ENCODE results near the gene MMAA. TPM values are rescaled to one million over a fixed set of nuclear protein-coding genes. Genes with fewer than 3 reads are reported as not detected.

Gene MMAA
- total RNA-seq, 4 donors from 2014 or later = 0.26 to 7.5 (median 3.5) TPM

DNA sequence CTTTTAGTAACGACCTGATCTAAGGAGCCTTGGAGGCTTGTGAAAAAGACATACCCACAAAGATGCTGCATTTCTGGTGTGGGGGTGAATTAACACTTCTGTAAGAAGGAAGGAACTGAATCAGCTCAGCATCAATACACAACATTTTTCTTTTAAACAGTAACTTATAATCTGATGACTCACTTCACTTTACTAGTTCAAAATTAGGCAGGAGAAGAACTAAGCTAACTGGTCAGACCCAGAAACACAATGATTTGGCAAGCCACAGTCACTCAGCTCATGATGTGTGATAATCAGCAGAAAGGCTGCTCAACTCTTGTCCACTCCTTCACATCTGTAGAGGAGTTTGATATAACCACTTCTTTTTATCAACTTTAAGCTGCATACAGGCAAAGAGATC is 4.6 kb downstream of the MMAA start:
- DNase-seq = no peak
- Histone ChIP-seq H3K4me1 (no peaks in the 10 kb centered on the region), H3K27ac (no peak overlapping the region), H3K4me3 (no peak overlapping the region), H3K27me3 (no peaks in the 10 kb centered on the region), H3K9me3 (no peaks in the 10 kb centered on the region), H3K36me3 (no peaks in the 10 kb centered on the region)
- TF ChIP-seq POLR2A (IDR thresholded peaks at IDR 0.05) = no peak
- TF ChIP-seq CTCF (IDR thresholded peaks at IDR 0.05) = no peak
- intact Hi-C loops (cut with DNase I; ENCODE audit: low total_unique reads) = no loop called here

DNA sequence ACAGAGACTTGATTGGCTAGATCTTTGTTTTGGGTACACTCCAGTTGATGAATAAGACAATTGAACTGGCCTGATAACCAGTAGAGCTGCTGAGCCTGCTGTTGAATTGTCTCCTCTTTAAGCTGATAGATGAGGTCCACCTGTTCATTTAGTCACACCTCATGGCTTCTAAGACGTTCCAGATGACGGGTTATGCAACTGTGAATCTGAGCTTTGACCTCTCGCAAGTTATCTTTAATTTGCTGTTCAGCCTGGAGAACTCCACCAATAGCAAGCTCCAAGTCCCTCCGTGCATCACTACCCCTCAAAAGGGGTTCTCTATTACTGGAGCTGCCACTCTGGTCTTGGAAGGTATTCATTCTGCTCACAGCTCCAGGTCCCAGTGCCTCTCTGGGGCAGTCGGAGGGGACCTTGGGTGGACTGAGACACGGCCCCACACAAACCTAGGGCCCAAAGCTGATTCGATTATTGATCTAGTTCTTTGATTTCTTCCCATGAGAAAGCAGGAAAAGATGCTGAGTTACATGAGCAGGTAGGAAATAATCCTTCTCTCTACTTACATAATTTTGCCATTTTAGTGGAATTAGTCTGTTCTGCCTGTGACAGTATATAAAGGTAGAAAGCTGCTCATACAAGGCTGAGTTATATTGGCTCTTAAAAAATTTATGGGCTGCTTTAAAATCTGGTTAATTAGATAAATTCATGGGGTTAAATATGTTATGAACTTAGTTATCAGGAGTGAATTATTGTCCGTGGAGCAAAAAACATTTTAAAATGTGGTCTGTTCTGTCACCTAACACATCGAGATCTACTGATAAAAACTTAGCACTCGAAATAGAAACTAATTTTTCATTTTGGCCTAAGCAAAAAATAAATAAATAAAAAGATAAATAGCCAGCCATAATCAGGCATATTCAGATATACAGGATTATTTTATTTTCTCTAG is 6.8 kb downstream of the MMAA start:
- TF ChIP-seq CTCF (IDR thresholded peaks at IDR 0.05) (no peak), POLR2A (IDR thresholded peaks at IDR 0.05) (no peak)
- Histone ChIP-seq H3K36me3 (no peaks in the 10 kb centered on the region), H3K27ac (no peak overlapping the region), H3K4me1 (no peaks in the 10 kb centered on the region), H3K27me3 (no peaks in the 10 kb centered on the region), H3K9me3 (no peaks in the 10 kb centered on the region), H3K4me3 (no peak overlapping the region)
- intact Hi-C loops (cut with DNase I; ENCODE audit: low total_unique reads) = no loop called here
- DNase-seq = no peak

GRCh38 chr4:145626623-145626982 is 7.4 kb downstream of the MMAA start:
- H3K36me3 ChIP-seq = no peaks in the 10 kb centered on the region
- intact Hi-C loops (cut with DNase I; ENCODE audit: low total_unique reads) = no loop called here
- no peaks in the 10 kb centered on the region for H3K27me3 ChIP-seq
- no peaks in the 10 kb centered on the region for H3K4me1 ChIP-seq
- H3K27ac ChIP-seq = no peak overlapping the region
- no peak for TF ChIP-seq CTCF (IDR thresholded peaks at IDR 0.05)
- TF ChIP-seq POLR2A (IDR thresholded peaks at IDR 0.05) = no peak
- no peaks in the 10 kb centered on the region for H3K9me3 ChIP-seq
- DNase-seq = no peak
- H3K4me3 ChIP-seq = no peak overlapping the region

- Histone ChIP-seq H3K27ac (no peak overlapping the region), H3K36me3 (no peaks in the 10 kb centered on the region), H3K9me3 (no peaks in the 10 kb centered on the region), H3K27me3 (peaks cover 0 to 3% of the 10 kb centered on the region in 2 donors), H3K4me1 (no peaks in the 10 kb centered on the region), H3K4me3 (no peak overlapping the region)
- DNase-seq = no peak
- intact Hi-C loops (cut with DNase I; ENCODE audit: low total_unique reads) = no loop called here
- TF ChIP-seq POLR2A (IDR thresholded peaks at IDR 0.05) (no peak), CTCF (IDR thresholded peaks at IDR 0.05) (no peak)
These were observed 15.9 kb downstream of the MMAA start for GRCh38 chr4:145635117-145635516.

- no peak for TF ChIP-seq POLR2A (IDR thresholded peaks at IDR 0.05)
- Histone ChIP-seq H3K27ac (no peak overlapping the region), H3K9me3 (no peaks in the 10 kb centered on the region), H3K4me3 (no peak overlapping the region), H3K27me3 (peaks cover 0 to 3% of the 10 kb centered on the region in 2 donors), H3K36me3 (no peaks in the 10 kb centered on the region), H3K4me1 (no peaks in the 10 kb centered on the region)
- intact Hi-C loops (cut with DNase I; ENCODE audit: low total_unique reads) = no loop called here
- no peak for DNase-seq
These were observed 16.4 kb downstream of the MMAA start for GRCh38 chr4:145635630-145636029.
